GM18517 (cell line): ENCODE results near the gene TMEM121B.
"Not testable (repeated sequence)": the region's sequence is repeated elsewhere in the genome, so short reads cannot be mapped to it uniquely, and the experiment has no call there.

ENCODE experiments used
- ATAC-seq: cut with Tn5 transposase; IDR thresholded peaks from one replicate; pipeline ENCODE4 v1.9.1; 2021; ENCODE audit warnings: mild to moderate bottlenecking, moderate library complexity; ENCODE audit not compliant: unreplicated experiment

Gene TMEM121B

DNA sequence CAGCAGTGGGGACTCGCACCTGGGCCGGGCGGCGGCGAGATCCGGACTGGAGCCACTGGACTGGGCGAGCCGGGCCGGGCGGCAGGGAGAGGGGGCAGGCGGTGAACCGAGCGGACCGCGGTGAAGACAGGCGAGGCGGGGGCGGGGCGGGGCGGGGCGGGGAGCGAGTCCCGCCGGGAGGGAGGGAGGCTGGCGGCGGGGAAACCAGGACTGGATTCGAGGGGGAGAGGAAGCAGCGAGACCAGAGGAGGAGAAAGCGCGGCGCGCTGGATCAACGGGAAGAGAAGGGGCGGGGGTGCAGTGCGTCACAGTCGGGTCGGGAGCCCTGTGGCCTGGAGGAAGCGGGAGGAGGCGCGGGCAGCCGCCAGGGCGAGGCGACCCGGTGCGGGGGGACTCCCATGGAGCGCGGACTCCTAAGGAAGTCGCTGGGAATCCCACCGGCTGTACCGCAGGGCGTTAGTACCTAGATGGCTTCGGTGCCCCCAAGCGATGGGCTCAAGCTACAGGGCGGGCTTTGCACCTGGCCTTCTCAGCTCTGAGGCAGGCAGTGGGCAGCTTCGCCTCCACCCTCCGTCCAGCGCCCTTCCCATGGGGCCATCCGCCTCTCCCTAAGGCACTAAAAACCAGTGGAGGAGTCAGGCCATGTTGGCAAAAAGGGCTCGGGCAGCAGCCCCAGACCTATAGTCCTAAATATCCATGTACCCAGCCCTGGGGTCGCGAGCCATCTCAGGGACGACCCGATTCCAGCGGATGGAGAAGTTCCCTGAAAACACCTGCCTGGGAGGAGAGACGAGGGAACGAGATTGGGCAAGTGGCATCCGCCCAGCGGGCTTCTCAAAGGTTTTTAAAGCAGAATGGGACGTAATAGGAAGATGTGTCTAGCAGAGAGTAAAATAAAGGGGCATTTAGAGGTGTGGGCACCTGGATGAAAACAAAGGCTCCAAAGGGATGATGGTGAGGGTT, at the start of gene TMEM121B:
TMEM121B (minus strand) TSS at position 128 of the 963 bp plus-strand sequence. CDS start 233 bp downstream, outside the sequence.
- ATAC-seq, result no peak

GRCh38 chr22:17167486-17167885, 46.3 kb upstream of the TMEM121B start:
- no peak for ATAC-seq

GRCh38 chr22:17164392-17165024, 43.3 kb upstream of the TMEM121B start:
- no peak for ATAC-seq

GRCh38 chr22:17162731-17163130, 41.6 kb upstream of the TMEM121B start:
- no peak for ATAC-seq

GRCh38 chr22:17161991-17162390, 40.8 kb upstream of the TMEM121B start:
- no peak for ATAC-seq

DNA sequence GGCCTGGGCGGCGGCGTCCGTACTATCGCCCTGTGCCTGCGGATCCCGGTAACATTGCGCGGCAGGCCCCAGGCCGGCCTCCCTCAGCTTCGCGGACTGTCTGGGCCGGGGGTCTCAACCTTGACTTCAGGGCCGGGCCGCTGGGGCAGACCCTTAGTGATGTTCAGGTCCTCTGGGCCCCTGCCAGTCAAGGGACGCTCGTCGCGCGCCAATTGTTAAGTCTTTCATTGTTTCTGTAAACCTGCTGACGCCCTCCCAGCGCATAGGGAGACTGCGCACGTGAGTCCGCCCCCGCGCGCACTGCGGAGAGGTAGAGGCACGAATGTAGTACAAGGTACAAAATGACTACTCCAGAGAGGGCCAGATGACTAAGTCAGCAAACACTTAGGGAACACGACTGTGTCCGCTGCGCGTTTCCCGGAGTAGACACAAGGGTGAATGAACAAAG, 38.4 kb upstream of the TMEM121B start:
- peak; percentile 31 for ATAC-seq

GRCh38 chr22:17158568-17159503, 37.7 kb upstream of the TMEM121B start, which contains the start of gene HDHD5:
Gene HDHD5 (minus strand): TSS chr22:17159277. CDS start chr22:17159251, 26 bp downstream.
- ATAC-seq, result peak; percentile 63

- no peak for ATAC-seq
Measured at GRCh38 chr22:17158176-17158567, 37.0 kb upstream of the TMEM121B start.

DNA sequence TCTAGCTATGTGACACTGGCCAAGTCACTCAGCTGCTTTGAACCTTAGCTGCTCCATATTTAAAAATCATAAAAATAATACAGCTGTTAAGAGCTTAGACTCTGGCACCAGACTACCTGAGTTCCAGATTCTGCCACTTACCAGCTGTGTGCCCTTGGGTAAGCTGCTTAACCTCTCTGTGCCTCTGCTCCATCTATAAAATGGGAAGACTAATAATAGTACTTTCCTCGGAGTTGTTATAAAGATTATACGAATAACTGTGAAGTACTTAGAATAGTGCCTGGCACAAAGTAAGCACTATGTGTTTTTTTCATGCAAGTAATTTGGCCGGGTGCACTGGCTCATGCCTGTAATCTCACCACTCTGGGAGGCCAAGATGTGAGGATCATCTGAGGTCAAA, 36.6 kb upstream of the TMEM121B start:
- no peak for ATAC-seq

DNA sequence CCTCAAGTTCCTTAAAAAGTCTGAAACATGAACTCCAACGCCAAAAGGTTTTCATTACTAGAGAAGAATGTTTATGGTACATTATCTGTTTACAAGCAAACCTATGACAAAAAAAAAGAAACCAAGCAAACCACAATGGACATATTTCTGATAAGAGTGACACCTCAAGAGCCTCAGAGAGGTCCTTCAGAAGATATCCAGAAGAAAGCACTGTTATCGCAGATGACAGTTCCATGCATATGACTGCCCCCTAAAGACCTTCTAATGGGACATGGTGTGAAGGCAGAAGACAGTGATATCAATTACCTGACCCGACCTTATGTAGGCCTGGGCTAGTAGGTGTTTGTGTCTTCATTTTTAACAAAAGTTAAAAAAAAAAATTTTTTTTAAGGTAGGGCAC, 34.8 kb upstream of the TMEM121B start:
- no peak for ATAC-seq

- ATAC-seq, result no peak
Measured at GRCh38 chr22:17152971-17153370, 31.8 kb upstream of the TMEM121B start.

GRCh38 chr22:17152340-17152739, 31.2 kb upstream of the TMEM121B start:
- no peak for ATAC-seq

- no peak for ATAC-seq
Measured at GRCh38 chr22:17149076-17149815, 28.1 kb upstream of the TMEM121B start.

DNA sequence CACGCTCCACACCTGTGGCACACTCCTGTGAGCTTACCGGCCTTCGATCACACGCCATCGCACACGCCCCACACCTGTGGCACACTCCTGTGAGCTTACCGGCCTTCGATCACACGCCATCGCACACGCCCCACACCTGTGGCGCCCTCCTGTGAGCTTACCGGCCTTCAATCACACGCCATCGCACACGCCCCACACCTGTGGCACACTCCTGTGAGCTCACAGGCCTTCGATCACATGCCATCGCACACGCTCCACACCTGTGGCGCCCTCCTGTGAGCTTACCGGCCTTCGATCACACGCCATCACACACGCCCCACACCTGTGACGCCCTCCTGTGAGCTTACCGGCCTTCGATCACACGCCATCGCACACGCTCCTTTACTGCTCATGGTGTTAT, 26.3 kb upstream of the TMEM121B start:
- not testable (repeated sequence) for ATAC-seq

- no peak for ATAC-seq
Measured at GRCh38 chr22:17145021-17145680, 24.0 kb upstream of the TMEM121B start.

GRCh38 chr22:17143826-17144225, 22.7 kb upstream of the TMEM121B start:
- ATAC-seq, result no peak

DNA sequence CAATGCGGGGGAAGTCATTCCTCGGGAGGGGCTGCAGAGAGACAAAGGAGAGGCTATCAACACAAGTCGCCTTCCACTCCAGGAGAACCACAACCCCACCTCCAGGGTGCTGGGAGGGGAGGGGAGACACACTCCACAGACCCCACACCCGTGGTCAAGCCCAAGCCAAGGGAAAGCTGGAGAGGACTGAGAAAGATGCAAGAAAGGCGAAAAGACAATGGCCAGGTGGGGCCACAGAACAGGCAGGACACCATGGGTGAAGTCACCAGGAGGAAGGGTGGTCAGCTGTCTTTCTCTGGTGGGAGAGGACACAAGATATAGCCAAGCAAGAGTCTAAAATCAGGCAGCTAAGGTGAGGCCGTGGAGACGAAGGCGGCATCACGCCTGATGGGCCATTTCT, 21.9 kb upstream of the TMEM121B start:
- no peak for ATAC-seq

- no peak for ATAC-seq
Measured at GRCh38 chr22:17140826-17141766, 19.9 kb upstream of the TMEM121B start.
